Measurements from ENCODE around the gene OGFOD1.
A peak's percentile ranks its signal among the peaks of the same experiment; 100 is the strongest.

The OGFOD1 gene

DNA sequence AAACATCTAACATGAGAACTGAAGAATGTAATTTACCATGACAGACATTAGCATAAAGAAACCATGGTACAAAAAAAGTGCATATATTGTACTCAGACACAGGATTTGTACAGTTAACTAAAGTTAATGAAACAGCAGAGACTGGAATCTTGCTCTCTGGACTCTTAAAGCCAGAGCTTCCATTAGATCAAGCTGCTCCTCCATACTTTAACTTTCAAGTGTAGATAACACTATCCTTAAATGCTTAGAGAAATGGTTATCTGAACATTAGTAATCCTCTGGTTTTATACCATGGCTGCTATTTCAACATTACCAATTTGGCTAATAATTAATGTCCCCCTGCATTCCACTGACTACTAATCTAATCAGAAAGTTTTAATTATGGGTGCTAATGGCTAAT, 3.3 kb upstream of the OGFOD1 start:
- TF ChIP-seq JUND (IDR thresholded peaks at IDR 0.05; ENCODE audit: low read depth): no peak

GRCh38 chr16:56450275-56450985, 924 bp upstream of the OGFOD1 start:
- no peak for TF ChIP-seq JUND (IDR thresholded peaks at IDR 0.05; ENCODE audit: low read depth)
- DNase-seq (ENCODE audit: low read depth in 1 of 2, low spot score in 1 of 2): no peak
- in situ Hi-C loops (cut with HindIII; ENCODE audit: low pct_unique_long_range_greater_than_20kb, low sequenced_read_pairs): no loop called here

More for the DNA sequence above, 3.3 kb upstream of the OGFOD1 start:
- in situ Hi-C loops (cut with HindIII; ENCODE audit: low pct_unique_long_range_greater_than_20kb, low sequenced_read_pairs): no loop called here
- no peak for DNase-seq (ENCODE audit: low read depth in 1 of 2, low spot score in 1 of 2)

DNA sequence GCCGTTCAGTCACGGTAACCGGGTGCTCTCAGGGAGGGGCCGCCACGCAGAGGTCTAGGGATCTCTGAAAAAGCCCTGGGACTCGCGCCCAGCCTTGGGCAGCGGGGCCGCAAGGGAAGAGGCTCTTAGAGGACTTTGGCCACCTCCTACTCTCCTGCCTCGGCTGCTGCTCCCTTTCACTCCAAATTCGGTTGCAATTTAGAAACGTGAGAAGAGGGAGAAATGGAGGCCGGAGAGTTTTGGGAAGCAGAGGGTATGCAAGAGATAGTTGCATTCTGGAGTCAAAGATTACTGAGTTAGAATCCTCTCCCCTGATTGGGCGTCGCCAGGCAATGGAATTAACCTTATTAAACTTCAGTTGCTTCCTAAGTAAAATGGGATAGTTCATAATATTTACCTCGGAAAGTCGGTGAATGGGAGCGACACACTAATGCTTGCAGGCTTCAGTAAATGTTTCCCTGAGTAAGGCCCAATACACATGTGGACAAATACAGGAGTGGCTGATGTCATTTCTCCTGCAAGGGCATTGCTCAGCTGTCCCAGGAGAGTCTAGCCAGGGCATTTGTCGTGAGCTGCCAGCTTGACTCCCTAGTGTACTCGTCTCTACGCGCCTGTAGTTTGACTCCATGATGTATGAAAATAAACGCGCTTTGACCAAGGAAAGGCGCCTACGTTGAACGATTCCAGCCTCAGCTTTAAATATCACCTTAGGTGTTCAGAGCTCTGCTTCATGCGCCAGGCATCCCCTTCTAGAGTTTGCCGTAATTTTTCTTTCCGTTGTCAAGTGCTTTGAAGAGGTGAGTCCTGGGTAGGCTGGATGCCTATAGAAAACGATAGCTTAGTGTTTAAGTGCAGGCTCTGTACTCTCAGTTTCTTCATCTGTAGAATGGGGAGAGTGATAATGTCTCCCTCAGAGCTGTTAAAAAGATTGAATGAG, 667 bp downstream of the OGFOD1 start:
- in situ Hi-C loops (cut with HindIII; ENCODE audit: low pct_unique_long_range_greater_than_20kb, low sequenced_read_pairs): no loop called here
- TF ChIP-seq JUND (IDR thresholded peaks at IDR 0.05; ENCODE audit: low read depth): no peak
- peak; percentile 22 to 47 for DNase-seq (ENCODE audit: low read depth in 1 of 2, low spot score in 1 of 2)

- TF ChIP-seq JUND (IDR thresholded peaks at IDR 0.05; ENCODE audit: low read depth): no peak
- no peak for DNase-seq (ENCODE audit: low read depth in 1 of 2, low spot score in 1 of 2)
- in situ Hi-C loops (cut with HindIII; ENCODE audit: low pct_unique_long_range_greater_than_20kb, low sequenced_read_pairs): no loop called here
These were observed 6.6 kb downstream of the OGFOD1 start for GRCh38 chr16:56457927-56458470.

DNA sequence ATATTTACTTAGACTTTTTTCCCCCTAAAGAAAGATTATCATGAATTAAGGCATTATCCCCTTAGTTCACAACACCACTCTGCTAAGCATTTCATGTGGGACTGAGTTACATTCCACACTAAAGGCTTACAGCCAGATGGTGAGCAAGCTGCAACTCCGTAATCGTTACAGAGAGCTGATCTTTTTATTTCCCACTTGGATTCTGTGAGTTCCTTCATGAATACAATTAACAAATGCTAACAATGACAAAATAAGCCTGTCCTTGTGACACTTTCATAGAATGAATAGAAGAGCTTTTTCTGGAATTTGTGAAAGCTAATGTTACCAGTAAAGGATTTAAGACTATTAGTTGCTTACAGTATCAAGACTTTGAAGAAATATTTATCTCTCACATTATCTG, 8.7 kb downstream of the OGFOD1 start:
- DNase-seq (ENCODE audit: low read depth in 1 of 2, low spot score in 1 of 2): no peak
- no peak for TF ChIP-seq JUND (IDR thresholded peaks at IDR 0.05; ENCODE audit: low read depth)
- in situ Hi-C loops (cut with HindIII; ENCODE audit: low pct_unique_long_range_greater_than_20kb, low sequenced_read_pairs): no loop called here

- no peak for TF ChIP-seq JUND (IDR thresholded peaks at IDR 0.05; ENCODE audit: low read depth)
- in situ Hi-C loops (cut with HindIII; ENCODE audit: low pct_unique_long_range_greater_than_20kb, low sequenced_read_pairs): no loop called here
- no peak for DNase-seq (ENCODE audit: low read depth in 1 of 2, low spot score in 1 of 2)
These were observed 10.9 kb downstream of the OGFOD1 start for GRCh38 chr16:56462064-56462796.

DNA sequence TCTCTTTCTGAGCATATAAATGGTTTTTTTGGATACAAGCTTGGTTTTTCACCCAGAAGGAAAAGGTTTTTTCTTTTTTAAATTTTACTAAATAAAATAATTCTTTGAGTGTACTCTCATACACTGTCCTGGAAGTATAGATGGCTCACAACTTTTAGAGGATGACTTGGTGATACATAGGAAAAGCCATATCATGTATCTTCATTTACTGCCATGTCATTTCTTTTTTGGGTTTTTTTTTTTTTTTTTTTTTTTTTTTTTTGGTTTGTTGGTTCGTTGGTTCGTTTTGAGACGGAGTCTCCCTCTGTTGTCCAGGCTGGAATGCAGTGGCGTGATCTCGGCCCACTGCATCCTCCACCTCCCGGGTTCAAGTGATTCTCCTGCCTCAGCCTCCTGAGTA, 11.8 kb downstream of the OGFOD1 start:
- no peak for DNase-seq (ENCODE audit: low read depth in 1 of 2, low spot score in 1 of 2)
- no peak for TF ChIP-seq JUND (IDR thresholded peaks at IDR 0.05; ENCODE audit: low read depth)
- in situ Hi-C loops (cut with HindIII; ENCODE audit: low pct_unique_long_range_greater_than_20kb, low sequenced_read_pairs): no loop called here

DNA sequence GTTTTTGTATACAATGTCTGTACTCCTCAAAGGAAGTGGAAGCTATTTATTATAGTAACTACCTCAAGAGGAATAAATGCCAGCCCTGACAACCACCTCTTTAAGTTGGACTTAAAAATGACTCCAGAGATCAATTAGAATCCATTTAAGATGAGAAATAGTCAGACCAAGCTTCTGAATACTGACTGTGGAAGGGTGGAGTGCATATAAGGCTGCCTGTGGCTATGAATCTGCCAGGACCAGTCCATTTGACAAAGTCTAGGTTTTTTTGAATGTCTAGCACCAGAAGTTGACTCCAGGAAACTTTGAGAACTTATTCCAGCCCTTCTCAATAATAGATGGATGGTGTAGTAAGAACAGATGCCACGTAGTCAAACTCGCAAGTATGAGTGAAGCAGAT, 15.0 kb downstream of the OGFOD1 start:
- no peak for DNase-seq (ENCODE audit: low read depth in 1 of 2, low spot score in 1 of 2)
- in situ Hi-C loops (cut with HindIII; ENCODE audit: low pct_unique_long_range_greater_than_20kb, low sequenced_read_pairs): no loop called here
- TF ChIP-seq JUND (IDR thresholded peaks at IDR 0.05; ENCODE audit: low read depth): no peak

- in situ Hi-C loops (cut with HindIII; ENCODE audit: low pct_unique_long_range_greater_than_20kb, low sequenced_read_pairs): no loop called here
- TF ChIP-seq JUND (IDR thresholded peaks at IDR 0.05; ENCODE audit: low read depth): no peak
- no peak for DNase-seq (ENCODE audit: low read depth in 1 of 2, low spot score in 1 of 2)
These were observed 17.4 kb downstream of the OGFOD1 start for GRCh38 chr16:56468800-56469199.

- DNase-seq (ENCODE audit: low read depth in 1 of 2, low spot score in 1 of 2): peak in 1 of 2 experiments; percentile 8
- no peak for TF ChIP-seq JUND (IDR thresholded peaks at IDR 0.05; ENCODE audit: low read depth)
- in situ Hi-C loops (cut with HindIII; ENCODE audit: low pct_unique_long_range_greater_than_20kb, low sequenced_read_pairs): no loop called here
These were observed 18.4 kb downstream of the OGFOD1 start for GRCh38 chr16:56469748-56470147.

- in situ Hi-C loops (cut with HindIII; ENCODE audit: low pct_unique_long_range_greater_than_20kb, low sequenced_read_pairs): no loop called here
- peak in 1 of 2 experiments; percentile 40 for DNase-seq (ENCODE audit: low read depth in 1 of 2, low spot score in 1 of 2)
- TF ChIP-seq JUND (IDR thresholded peaks at IDR 0.05; ENCODE audit: low read depth): no peak
These were observed 18.9 kb downstream of the OGFOD1 start for GRCh38 chr16:56470232-56470631.

DNA sequence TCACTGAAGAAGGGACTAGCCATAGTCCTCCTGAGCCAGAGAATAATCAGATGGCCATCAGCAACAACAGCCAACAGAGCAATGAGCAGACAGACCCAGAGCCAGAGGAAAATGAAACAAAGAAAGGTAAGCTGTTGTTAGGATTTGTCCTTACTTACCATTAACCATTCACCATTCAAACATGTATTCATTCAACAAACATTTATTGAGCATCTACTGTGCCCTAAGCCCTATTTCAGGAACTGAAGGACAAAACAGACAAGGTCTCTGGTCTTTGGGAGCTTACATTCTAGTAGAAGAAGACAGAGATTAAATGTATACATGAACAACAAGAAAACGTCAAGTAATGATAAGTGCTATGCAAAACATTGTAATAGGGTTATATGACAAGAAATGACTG, 19.3 kb downstream of the OGFOD1 start:
- in situ Hi-C loops (cut with HindIII; ENCODE audit: low pct_unique_long_range_greater_than_20kb, low sequenced_read_pairs): no loop called here
- DNase-seq (ENCODE audit: low read depth in 1 of 2, low spot score in 1 of 2): no peak
- TF ChIP-seq JUND (IDR thresholded peaks at IDR 0.05; ENCODE audit: low read depth): no peak
